K562 (cell line): ENCODE measurements around the gene NABP1. TPM values are rescaled to one million over a fixed set of nuclear protein-coding genes. Genes with fewer than 3 reads are reported as not detected.

Experiments used
- ATAC-seq: fragments of 200-7000 bp; cut with Tn5 transposase; 3 replicates; pipeline ENCODE4 v1.9.1; 2020; ENCODE audit warnings: moderate library complexity
- BruUV-seq: library from RNA; stranded (reverse); fragments of 400-500 nt; replicated peaks from 2 replicates; lab custom pipeline; 2021; lab: Mats Ljungman, UMichigan
- CTCF ChIA-PET: fragments of 300-600 bp; formaldehyde crosslinking; extraction: SDS; loops from one replicate; lab custom pipeline; 2021; ENCODE audit warnings: low intra/inter-chr PET ratio; lab: Yijun Ruan, JAX
- POLR2A ChIA-PET: fragments of 300-600, 350-650 bp; sonication (Branson Sonifier 250); formaldehyde crosslinking; extraction: SDS; loops from one replicate; lab custom pipeline; 2021; ENCODE audit warnings: antibody characterized with exemption, inconsistent platforms; lab: Yijun Ruan, JAX
- DNase-seq, 4 experiments: peaks; one replicate each; pipeline versions ENCODE4 v3.0.0 to v3.0.0-alpha.2; 2011 to 2018; ENCODE audit warnings: low spot score in 3 of 4, mixed read lengths in 3 of 4; ENCODE audit errors: extremely low read depth in 1 of 4
- FAIRE-seq: peaks from 2 replicates; lab custom pipeline; 2011; peaks lifted over from hg19 to GRCh38; lab: Jason Lieb, UNC
- H2AFZ ChIP-seq: 2 replicates; pipeline ENCODE4 v1.6.0; 2011; ENCODE audit warnings: low read depth, low read length, control low read depth, inconsistent platforms
- H3K27ac ChIP-seq: fragments of 200-600 bp; 3 replicates; pipeline ENCODE4 v1.8.0; 2011; ENCODE audit warnings: low read depth, mild to moderate bottlenecking, control low read depth, inconsistent platforms, low read length, moderate library complexity, mixed read lengths; ENCODE audit errors: extremely low read depth
- H3K27me3 ChIP-seq, 2 experiments: fragments of 300-600 bp in 1 of 2; 2 replicates in 1 of 2; 3 replicates in 1 of 2; pipeline versions ENCODE4 v1.6.0 to v1.8.0; 2011; ENCODE audit warnings: inconsistent platforms in 2 of 2, low read length in 2 of 2, mild to moderate bottlenecking in 1 of 2, mixed read lengths in 1 of 2, moderate library complexity in 1 of 2; ENCODE audit not compliant: control insufficient read depth in 2 of 2, insufficient read depth in 2 of 2
- H3K36me3 ChIP-seq: fragments of 300-600 bp; 3 replicates; pipeline ENCODE4 v1.8.0; 2011; ENCODE audit warnings: mild to moderate bottlenecking, low read length, inconsistent platforms; ENCODE audit not compliant: control insufficient read depth, insufficient read depth
- H3K4me1 ChIP-seq, 2 experiments: fragments of 200-600 bp in 1 of 2; replicated peaks in 1 of 2; 2 replicates in 1 of 2; 3 replicates in 1 of 2; pipeline versions ENCODE4 v1.5.1 to v1.8.0; 2011; ENCODE audit warnings: inconsistent platforms in 2 of 2, low read length in 2 of 2, mild to moderate bottlenecking in 1 of 2, mixed read lengths in 1 of 2, moderate library complexity in 1 of 2; ENCODE audit not compliant: control insufficient read depth in 2 of 2, insufficient read depth in 2 of 2
- H3K4me2 ChIP-seq: 2 replicates; pipeline ENCODE4 v1.6.1; 2011; ENCODE audit warnings: low read length, control low read depth, inconsistent platforms, mixed read lengths; ENCODE audit not compliant: insufficient read depth
- H3K4me3 ChIP-seq: fragments of 200-600 bp; sonication (generic), shearing (Covaris generic); 2 replicates; pipeline ENCODE4 v1.5.1; 2016; ENCODE audit warnings: control low read depth, inconsistent platforms
- H3K79me2 ChIP-seq: fragments of 200-600 bp; 3 replicates; pipeline ENCODE4 v1.8.0; 2011; ENCODE audit warnings: low read length, inconsistent platforms; ENCODE audit not compliant: control insufficient read depth, insufficient read depth
- H3K9ac ChIP-seq, 2 experiments: 2 replicates each; pipeline versions ENCODE4 v1.6.0 to v1.6.1; 2011; ENCODE audit warnings: low read depth in 2 of 2, low read length in 2 of 2, control low read depth in 1 of 2, inconsistent platforms in 1 of 2, mild to moderate bottlenecking in 1 of 2, mixed read lengths in 1 of 2; ENCODE audit not compliant: insufficient read depth in 1 of 2
- H3K9me1 ChIP-seq: one replicate; pipeline ENCODE4 v1.6.0; 2011; ENCODE audit warnings: inconsistent platforms, mild to moderate bottlenecking, low read length, moderate library complexity; ENCODE audit not compliant: control insufficient read depth, insufficient read depth
- H3K9me3 ChIP-seq: replicated peaks from 2 replicates; pipeline ENCODE4 v1.5.1; 2011; ENCODE audit warnings: low read depth, low read length, inconsistent platforms; ENCODE audit not compliant: control insufficient read depth, insufficient read depth
- H4K20me1 ChIP-seq: replicated peaks from 2 replicates; pipeline ENCODE4 v1.6.1; 2011; ENCODE audit warnings: low read length, inconsistent platforms, mixed read lengths; ENCODE audit not compliant: control insufficient read depth, insufficient read depth
- ARID1B ChIP-seq: fragments of 450-650 bp; IDR thresholded peaks from 2 replicates; pipeline ENCODE4 v1.6.1; 2016; ENCODE audit warnings: antibody characterized with exemption, mild to moderate bottlenecking, inconsistent platforms
- CBFA2T2 ChIP-seq: fragments of 450-650 bp; conservative IDR thresholded peaks from 2 replicates; pipeline ENCODE4 v1.6.1; 2017; ENCODE audit warnings: mild to moderate bottlenecking
- CBX1 ChIP-seq: sonication (generic); IDR thresholded peaks from 2 replicates; pipeline ENCODE4 v1.6.1; 2016; ENCODE audit warnings: antibody characterized with exemption, low read depth, mild to moderate bottlenecking
- CTBP1 ChIP-seq: fragments of 450-650 bp; IDR thresholded peaks from 2 replicates; pipeline ENCODE4 v1.6.1; 2016; ENCODE audit warnings: borderline replicate concordance
- DPF2 ChIP-seq: fragments of 450-650 bp; IDR thresholded peaks from 2 replicates; pipeline ENCODE4 v1.6.1; 2016
- HDAC6 ChIP-seq: IDR thresholded peaks from 2 replicates; pipeline ENCODE4 v1.6.1; 2012; ENCODE audit warnings: low read depth, mild to moderate bottlenecking, control low read depth, inconsistent platforms, low read length, moderate library complexity
- HMG20B ChIP-seq: fragments of 250-450 bp; sonication (Bioruptor Pico); IDR thresholded peaks from 2 replicates; pipeline ENCODE4 v1.5.0; 2021; ENCODE audit warnings: mild to moderate bottlenecking
- HMGN3 ChIP-seq: IDR thresholded peaks from 2 replicates; pipeline ENCODE4 v1.6.1; 2011; ENCODE audit warnings: borderline replicate concordance, low read depth, mild to moderate bottlenecking, mixed read lengths, low read length; ENCODE audit not compliant: insufficient read length; ENCODE audit errors: extremely low read depth
- MBD2 ChIP-seq: sonication (generic); IDR thresholded peaks from 2 replicates; pipeline ENCODE4 v1.6.1; 2016; ENCODE audit warnings: low read depth, borderline replicate concordance
- MECOM ChIP-seq: fragments of 250-450 bp; sonication (Bioruptor Pico); IDR thresholded peaks from 2 replicates; pipeline ENCODE4 v1.8.0; 2022; ENCODE audit warnings: inconsistent platforms
- MEIS2 ChIP-seq: fragments of 450-650 bp; IDR thresholded peaks from 2 replicates; pipeline ENCODE4 v1.6.1; 2014; ENCODE audit warnings: mild to moderate bottlenecking; ENCODE audit not compliant: partially characterized antibody
- NFE2 ChIP-seq: IDR thresholded peaks from 2 replicates; pipeline ENCODE4 v1.6.1; 2014; ENCODE audit warnings: antibody characterized with exemption, low read depth
- NFIC ChIP-seq: fragments of 450-650 bp; IDR thresholded peaks from 2 replicates; pipeline ENCODE4 v1.6.1; 2017; ENCODE audit warnings: mild to moderate bottlenecking, inconsistent platforms
- RCOR1 ChIP-seq, 2 experiments: IDR thresholded peaks; 2 replicates each; pipeline ENCODE4 v1.6.1; 2012; ENCODE audit warnings: low read depth in 2 of 2, low read length in 2 of 2, borderline replicate concordance in 1 of 2, improper control_type of control experiment in 1 of 2
- SMARCA4 ChIP-seq: fragments of 450-650 bp; IDR thresholded peaks from 2 replicates; pipeline ENCODE4 v1.6.1; 2016
- SRF ChIP-seq, 2 experiments: fragments of 250-450, 450-650 bp in 1 of 2; sonication (Bioruptor Pico) in 1 of 2; sonication (generic) in 1 of 2; formaldehyde crosslinking; IDR thresholded peaks; 2 replicates each; pipeline versions ENCODE4 v1.5.0 to v1.5.1; 2020 to 2022; ENCODE audit warnings: mild to moderate bottlenecking in 1 of 2, missing genetic modification reagents in 1 of 2
- TAL1 ChIP-seq: fragments of 450-650 bp; IDR thresholded peaks from 2 replicates; pipeline ENCODE4 v1.6.1; 2016; ENCODE audit warnings: mild to moderate bottlenecking
- TBP ChIP-seq: optimal IDR thresholded peaks from 2 replicates; pipeline ENCODE3; 2011; ENCODE audit warnings: low read depth, low read length, improper control_type of control experiment
- TFAM ChIP-seq: fragments of 250-450 bp; sonication (Bioruptor Pico); conservative IDR thresholded peaks from 2 replicates; pipeline ENCODE4 v1.5.0; 2021; ENCODE audit warnings: mild to moderate bottlenecking, moderate library complexity
- XRCC3 ChIP-seq: fragments of 450-650 bp; IDR thresholded peaks from 2 replicates; pipeline ENCODE4 v1.6.1; 2017; ENCODE audit warnings: mild to moderate bottlenecking, moderate library complexity
- ZBTB9 ChIP-seq: fragments of 450-650 bp; formaldehyde crosslinking; IDR thresholded peaks from 2 replicates; pipeline ENCODE4 v1.4.0; 2020; ENCODE audit warnings: mild to moderate bottlenecking, moderate library complexity
- ZNF121 ChIP-seq: sonication (generic); formaldehyde crosslinking; conservative IDR thresholded peaks from 2 replicates; pipeline ENCODE4 v1.8.0; 2022; ENCODE audit warnings: missing genetic modification reagents
- ZNF431 ChIP-seq: sonication (generic); formaldehyde crosslinking; IDR thresholded peaks from 2 replicates; pipeline ENCODE4 v1.8.0; 2022; ENCODE audit warnings: mild to moderate bottlenecking, missing genetic modification reagents
- WGBS: fragments of 100-300 bp; shearing (Covaris generic); methylation state at CpG from one replicate; pipeline ENCODE4 v1.1.6; 2016; ENCODE audit warnings: low coverage, mixed read lengths; ENCODE audit not compliant: insufficient coverage; ENCODE audit errors: missing lambda C conversion rate; 5-methylcytosine and 5-hydroxymethylcytosine counted together
- in situ Hi-C: fragments of 300-500 bp; cut with MboI; formaldehyde crosslinking; loops from 4 replicates; pipeline ENCODE4 v1.15.0; 2018; ENCODE audit warnings: inconsistent platforms, mixed read lengths
- intact Hi-C: fragments of 100-400 bp; cut with micrococcal nuclease; formaldehyde crosslinking; loops from 2 replicates; pipeline ENCODE4 v1.14.2; 2022
- polyA plus RNA-seq, 8 experiments: library from polyadenylated mRNA; depleted of rRNA in 4 of 8; stranded (reverse) in 5 of 8; unstranded in 3 of 8; fragments of >200 nt; fragmentation: Nextera tagmentation in 2 of 8; fragmentation: Illumina TruSeq in 1 of 8; extraction: Ambion mirVana in 2 of 8; extraction: Trizol in 1 of 8; gene quantifications; 2 replicates each; pipeline versions ENCODE4 v1.2.1 to v1.2.3, GENCODE V29; 2011 to 2014; ENCODE audit warnings: inconsistent platforms in 1 of 8, missing spikeins in 1 of 8
- total RNA-seq, 7 experiments: library from RNA; depleted of rRNA in 6 of 7; stranded (reverse); fragments of >200 nt in 6 of 7; fragmentation: Illumina TruSeq in 2 of 7; extraction: Trizol in 2 of 7; gene quantifications; 2 replicates each; pipeline versions ENCODE4 v1.2.1 to v1.2.3, GENCODE V29; 2011 to 2021; ENCODE audit warnings: low replicate concordance in 1 of 7
- TF ChIP-seq, protein P1 (sequence below), 2 experiments: fragments of 450-650 bp in 1 of 2; sonication (generic) in 1 of 2; formaldehyde crosslinking; conservative IDR thresholded peaks; 2 replicates each; pipeline versions ENCODE4 v1.4.0 to v1.8.1; 2020 to 2022; ENCODE audit warnings: mild to moderate bottlenecking in 1 of 2, missing genetic modification reagents in 1 of 2

Gene NABP1
- total and polyA plus RNA-seq, 9 of the 15 experiments (the other 6 are each of a cell fraction or from before 2014, with no cell fraction given): 12.8 to 44.0 (median 20.2) TPM

GRCh38 chr2:191629976-191630712 is 47.8 kb upstream of the NABP1 start:
- Histone ChIP-seq H3K9me3 (no peaks in the 10 kb centered on the region), H3K4me3 (no peak overlapping the region), H3K4me2 (no peak overlapping the region), H3K79me2 (no peaks in the 10 kb centered on the region), H3K4me1 (peaks cover 0 to 7% of the 10 kb centered on the region in 2 experiments; a peak in 4 of 5 replicates), H3K36me3 (no peaks in the 10 kb centered on the region), H3K9ac (no peak overlapping the region), H2AFZ (no peak overlapping the region), H3K9me1 (no peaks in the 10 kb centered on the region), H3K27me3 (no peaks in the 10 kb centered on the region), H3K27ac (no peak overlapping the region), H4K20me1 (no peaks in the 10 kb centered on the region)
- intact Hi-C loops (no loop called here), in situ Hi-C loops (no loop called here)
- FAIRE-seq (peak; percentile 42), DNase-seq (no peak), ATAC-seq (peak; percentile 41; the same call in 2 of the 3 replicates)
- WGBS: 8% methylated on average over 1 of the region's 1 CpG
- no TSS peak for BruUV-seq
- ChIA-PET POLR2A (interaction anchor here (0.7 kb wide), 1 partner anchor 1380 kb away, joined by 4 read pairs; no protein-coding TSS in a partner anchor), CTCF (no interaction called here)
- 0 out of 2 replicates have a peak, but pooled peaks have one; percentile 4 for TF ChIP-seq NFE2
- TF ChIP-seq MBD2: no peak
- peak in 1 of 2 experiments; percentile 73; a peak in 1 of 4 replicates for TF ChIP-seq RCOR1 (IDR thresholded peaks at IDR 0.05; ENCODE audit: borderline replicate concordance in 1 of 2, low read depth in 2 of 2, low read length in 2 of 2)
- no peak for TF ChIP-seq ZBTB9 (CRISPR knock-in tag)
- TF ChIP-seq, protein P1, sequence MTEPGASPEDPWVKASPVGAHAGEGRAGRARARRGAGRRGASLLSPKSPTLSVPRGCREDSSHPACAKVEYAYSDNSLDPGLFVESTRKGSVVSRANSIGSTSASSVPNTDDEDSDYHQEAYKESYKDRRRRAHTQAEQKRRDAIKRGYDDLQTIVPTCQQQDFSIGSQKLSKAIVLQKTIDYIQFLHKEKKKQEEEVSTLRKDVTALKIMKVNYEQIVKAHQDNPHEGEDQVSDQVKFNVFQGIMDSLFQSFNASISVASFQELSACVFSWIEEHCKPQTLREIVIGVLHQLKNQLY (CRISPR knock-in tag; conservative IDR thresholded peaks at IDR 0.05): no peak
- no peak for TF ChIP-seq HMGN3
- 0 out of 2 replicates have a peak, but pooled peaks have one; percentile 8 for TF ChIP-seq MECOM
- peak; percentile 41; the same call in 1 of the 2 replicates for TF ChIP-seq CTBP1
- no peak for TF ChIP-seq TAL1
- TF ChIP-seq CBX1: no peak
- no peak for TF ChIP-seq ZNF431 (CRISPR knock-in tag)
- TF ChIP-seq TBP: no peak
- TF ChIP-seq SRF (CRISPR knock-in tag; IDR thresholded peaks at IDR 0.05): no peak
- TF ChIP-seq XRCC3: no peak
- peak; percentile 55 for TF ChIP-seq ARID1B
- TF ChIP-seq NFIC: no peak
- no peak for TF ChIP-seq HDAC6
- TF ChIP-seq CBFA2T2: no peak; the same call in 1 of the 2 replicates
- peak; percentile 53 for TF ChIP-seq DPF2
- no peak for TF ChIP-seq ZNF121
- TF ChIP-seq HMG20B: no peak
- peak; percentile 50; the same call in 1 of the 2 replicates for TF ChIP-seq SMARCA4
- TF ChIP-seq TFAM (CRISPR knock-in tag): no peak
- peak; percentile 29 for TF ChIP-seq MEIS2
